ENCODE results near the gene SLC6A5.

The SLC6A5 gene

DNA sequence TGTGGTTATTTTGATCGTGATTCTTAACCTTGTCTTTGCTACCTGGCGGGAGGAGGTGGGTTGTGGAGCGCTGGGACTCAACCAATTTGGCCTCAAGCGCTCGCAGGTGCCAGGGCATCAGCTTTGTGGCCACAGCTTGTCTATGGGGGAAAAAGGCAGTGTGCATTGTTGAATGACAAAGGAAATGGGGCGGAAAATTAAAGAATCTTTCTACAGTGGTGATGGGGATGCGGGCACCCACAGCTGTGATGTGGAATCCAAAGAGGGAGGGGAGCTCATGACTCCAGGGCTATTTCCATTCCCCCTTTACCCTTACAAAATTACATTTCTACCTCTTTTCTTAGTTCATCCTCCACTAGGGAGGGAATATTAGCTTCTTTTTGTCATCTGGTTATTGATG, 1.1 kb downstream of the SLC6A5 start:
- H3K27me3 ChIP-seq: no peaks in the 10 kb centered on the region
- no peaks in the 10 kb centered on the region for H3K4me1 ChIP-seq
- TF ChIP-seq, protein P1, sequence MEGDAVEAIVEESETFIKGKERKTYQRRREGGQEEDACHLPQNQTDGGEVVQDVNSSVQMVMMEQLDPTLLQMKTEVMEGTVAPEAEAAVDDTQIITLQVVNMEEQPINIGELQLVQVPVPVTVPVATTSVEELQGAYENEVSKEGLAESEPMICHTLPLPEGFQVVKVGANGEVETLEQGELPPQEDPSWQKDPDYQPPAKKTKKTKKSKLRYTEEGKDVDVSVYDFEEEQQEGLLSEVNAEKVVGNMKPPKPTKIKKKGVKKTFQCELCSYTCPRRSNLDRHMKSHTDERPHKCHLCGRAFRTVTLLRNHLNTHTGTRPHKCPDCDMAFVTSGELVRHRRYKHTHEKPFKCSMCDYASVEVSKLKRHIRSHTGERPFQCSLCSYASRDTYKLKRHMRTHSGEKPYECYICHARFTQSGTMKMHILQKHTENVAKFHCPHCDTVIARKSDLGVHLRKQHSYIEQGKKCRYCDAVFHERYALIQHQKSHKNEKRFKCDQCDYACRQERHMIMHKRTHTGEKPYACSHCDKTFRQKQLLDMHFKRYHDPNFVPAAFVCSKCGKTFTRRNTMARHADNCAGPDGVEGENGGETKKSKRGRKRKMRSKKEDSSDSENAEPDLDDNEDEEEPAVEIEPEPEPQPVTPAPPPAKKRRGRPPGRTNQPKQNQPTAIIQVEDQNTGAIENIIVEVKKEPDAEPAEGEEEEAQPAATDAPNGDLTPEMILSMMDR (IDR thresholded peaks at IDR 0.05; ENCODE audit: low read depth, low read length): no peak
- H3K4me3 ChIP-seq (ENCODE audit: low read depth, low read length): no peak overlapping the region
- no peaks in the 10 kb centered on the region for H3K9me3 ChIP-seq
- DNase-seq: no peak
- no peaks in the 10 kb centered on the region for H3K36me3 ChIP-seq

GRCh38 chr11:20601221-20601914, 2.0 kb downstream of the SLC6A5 start:
- no peak overlapping the region for H3K4me3 ChIP-seq (ENCODE audit: low read depth, low read length)
- no peaks in the 10 kb centered on the region for H3K4me1 ChIP-seq
- DNase-seq: no peak
- no peaks in the 10 kb centered on the region for H3K36me3 ChIP-seq
- TF ChIP-seq, protein P1 (IDR thresholded peaks at IDR 0.05; ENCODE audit: low read depth, low read length): no peak
- H3K9me3 ChIP-seq: no peaks in the 10 kb centered on the region
- H3K27me3 ChIP-seq: no peaks in the 10 kb centered on the region

- Histone ChIP-seq H3K36me3 (no peaks in the 10 kb centered on the region), H3K27me3 (no peaks in the 10 kb centered on the region), H3K4me1 (no peaks in the 10 kb centered on the region), H3K4me3 (ENCODE audit: low read depth, low read length) (no peak overlapping the region), H3K9me3 (no peaks in the 10 kb centered on the region)
- DNase-seq: no peak
- TF ChIP-seq, protein P1 (IDR thresholded peaks at IDR 0.05; ENCODE audit: low read depth, low read length): no peak
Measured at GRCh38 chr11:20604295-20604803, 4.9 kb downstream of the SLC6A5 start.

DNA sequence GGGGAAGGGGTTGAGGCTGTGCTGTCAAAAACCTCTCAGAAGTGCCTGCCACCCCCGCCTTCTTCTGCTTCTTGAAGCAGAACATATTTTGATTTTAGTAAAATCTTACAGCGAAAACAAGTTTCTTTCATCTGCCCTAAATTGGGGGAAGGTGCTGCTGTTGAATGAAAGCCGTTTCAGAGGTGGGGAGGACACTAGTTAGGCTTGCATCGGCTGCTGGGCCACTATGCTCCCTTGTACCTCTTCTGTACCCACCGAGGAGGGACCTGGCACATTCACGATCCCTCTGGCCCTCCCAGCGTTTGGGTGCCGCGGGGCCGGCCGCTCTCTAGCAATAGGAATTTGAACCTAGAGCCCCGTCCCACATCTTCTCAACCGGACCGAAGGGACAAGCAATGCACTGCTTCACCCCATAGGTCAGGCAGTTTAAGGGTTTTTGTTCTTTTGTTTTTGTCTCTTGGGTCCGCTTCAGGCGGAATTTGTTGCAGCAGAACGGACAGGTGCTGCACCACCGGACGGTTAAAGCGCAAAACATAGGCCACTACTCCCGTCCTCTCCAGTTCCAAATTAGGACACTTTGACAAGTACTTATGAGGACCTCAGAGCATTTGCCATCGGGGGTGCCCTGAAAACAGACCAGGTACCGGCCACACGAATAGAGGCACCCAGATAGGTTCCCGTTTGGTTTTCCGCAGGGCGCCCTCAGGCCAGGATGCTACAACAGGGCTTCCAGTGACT, 5.6 kb downstream of the SLC6A5 start:
- no peak for DNase-seq
- Histone ChIP-seq H3K4me1 (no peaks in the 10 kb centered on the region), H3K9me3 (no peaks in the 10 kb centered on the region), H3K27me3 (no peaks in the 10 kb centered on the region), H3K36me3 (no peaks in the 10 kb centered on the region), H3K4me3 (ENCODE audit: low read depth, low read length) (no peak overlapping the region)
- TF ChIP-seq, protein P1 (IDR thresholded peaks at IDR 0.05; ENCODE audit: low read depth, low read length): no peak

GRCh38 chr11:20605602-20606091, 6.2 kb downstream of the SLC6A5 start:
- Histone ChIP-seq H3K27me3 (no peaks in the 10 kb centered on the region), H3K4me1 (no peaks in the 10 kb centered on the region), H3K36me3 (no peaks in the 10 kb centered on the region), H3K9me3 (no peaks in the 10 kb centered on the region), H3K4me3 (ENCODE audit: low read depth, low read length) (no peak overlapping the region)
- no peak for DNase-seq
- TF ChIP-seq, protein P1 (IDR thresholded peaks at IDR 0.05; ENCODE audit: low read depth, low read length): no peak

DNA sequence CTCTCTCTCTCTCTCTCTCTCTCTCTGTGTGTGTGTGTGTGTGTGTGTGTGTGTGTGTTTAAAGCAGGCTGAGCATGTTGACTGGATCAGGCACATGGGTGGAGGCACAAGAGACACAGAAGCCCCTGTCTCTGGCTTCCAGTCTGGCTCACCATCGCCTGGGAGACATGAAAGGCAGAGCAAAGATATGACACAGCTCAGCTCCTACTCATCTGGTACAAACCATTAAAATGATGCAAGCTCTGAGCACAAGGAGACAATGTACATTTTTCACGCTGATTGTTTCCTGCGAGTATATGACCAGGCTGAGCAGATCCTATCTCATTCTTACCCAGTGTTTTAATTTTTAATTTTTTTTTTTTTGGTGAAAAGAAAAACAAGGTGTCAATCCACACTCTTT, 9.5 kb downstream of the SLC6A5 start:
- no peak overlapping the region for H3K4me3 ChIP-seq (ENCODE audit: low read depth, low read length)
- no peaks in the 10 kb centered on the region for H3K27me3 ChIP-seq
- TF ChIP-seq, protein P1 (IDR thresholded peaks at IDR 0.05; ENCODE audit: low read depth, low read length): no peak
- H3K9me3 ChIP-seq: no peaks in the 10 kb centered on the region
- no peak for DNase-seq
- H3K36me3 ChIP-seq: no peaks in the 10 kb centered on the region
- no peaks in the 10 kb centered on the region for H3K4me1 ChIP-seq

All from BE2C (cell line).